Spleen (tissue), 11 donors: ENCODE measurements around the gene AHDC1. TPM values are rescaled to one million over a fixed set of nuclear protein-coding genes. Genes with fewer than 3 reads are reported as not detected.
A peak's percentile ranks its signal among the peaks of the same experiment; 100 is the strongest.

ENCODE experiments used
- DNase-seq: peaks from one replicate; pipeline ENCODE4 v3.0.0-alpha.2; 2020
- H3K27ac ChIP-seq, 8 donors: fragments of 200-600 bp; sonication (generic) in 7 of 8; 1 replicate in 4 of 8; 2 replicates in 4 of 8; pipeline versions ENCODE4 v1.5.0 to v1.8.0; 2016 to 2021; ENCODE audit warnings: inconsistent platforms in 4 of 8, mild to moderate bottlenecking in 4 of 8, moderate library complexity in 1 of 8
- H3K27me3 ChIP-seq, 7 donors: fragments of 200-600 bp; sonication (generic) in 6 of 7; replicated peaks in 1 of 7; 1 replicate in 4 of 7; 2 replicates in 3 of 7; pipeline versions ENCODE4 v1.5.0 to v1.8.0; 2016 to 2021; ENCODE audit warnings: inconsistent platforms in 3 of 7, mild to moderate bottlenecking in 1 of 7
- H3K36me3 ChIP-seq, 6 donors: fragments of 200-600 bp; sonication (generic) in 5 of 6; 1 replicate in 4 of 6; 2 replicates in 2 of 6; pipeline versions ENCODE4 v1.5.0 to v1.8.0; 2016 to 2021; ENCODE audit warnings: inconsistent platforms in 2 of 6
- H3K4me1 ChIP-seq, 6 donors: fragments of 200-600 bp; sonication (generic) in 5 of 6; 1 replicate in 3 of 6; 2 replicates in 3 of 6; pipeline versions ENCODE4 v1.5.0 to v1.8.0; 2016 to 2021; ENCODE audit warnings: inconsistent platforms in 3 of 6
- H3K4me3 ChIP-seq, 8 donors: fragments of 200-600 bp; sonication (generic) in 7 of 8; 1 replicate in 4 of 8; 2 replicates in 4 of 8; pipeline versions ENCODE4 v1.5.0 to v1.8.0; 2016 to 2021; ENCODE audit warnings: inconsistent platforms in 4 of 8, mild to moderate bottlenecking in 4 of 8, moderate library complexity in 2 of 8
- H3K9me3 ChIP-seq, 8 donors: fragments of 200-600 bp; sonication (generic) in 7 of 8; 1 replicate in 4 of 8; 2 replicates in 4 of 8; pipeline versions ENCODE4 v1.5.0 to v1.8.0; 2016 to 2021; ENCODE audit warnings: inconsistent platforms in 4 of 8
- POLR2A ChIP-seq, 3 donors: fragments of 450-650 bp; IDR thresholded peaks; one replicate each; pipeline ENCODE4 v1.5.1; 2017; ENCODE audit warnings: antibody characterized with exemption in 3 of 3, mild to moderate bottlenecking in 1 of 3
- POLR2AphosphoS5 ChIP-seq, 3 donors: sonication (generic); formaldehyde crosslinking; IDR thresholded peaks; one replicate each; pipeline ENCODE4 v1.5.1; 2017; ENCODE audit warnings: antibody characterized with exemption in 3 of 3
- WGBS, 5 donors: extraction: QIAGEN DNeasy Blood & Tissue Kit in 3 of 5; methylation state at CpG; one replicate each; pipeline versions ENCODE4 v1.1.5 to v1.1.7; 2013 to 2018; 5-methylcytosine and 5-hydroxymethylcytosine counted together
- intact Hi-C: fragments of 100-400 bp; cut with DNase I; formaldehyde crosslinking; loops from one replicate; pipeline ENCODE4 v1.15.0; 2023; ENCODE audit warnings: low total_unique reads
- polyA plus RNA-seq, 3 donors: library from polyadenylated mRNA; stranded (reverse); fragments of 200-250 nt; gene quantifications; one replicate each; pipeline ENCODE4 v1.2.1, GENCODE V29; 2013
- total RNA-seq, 7 donors: library from RNA; depleted of rRNA in 3 of 7; stranded (reverse); fragments of >200 nt in 3 of 7; fragmentation: NEBNext Ultra II Directional in 4 of 7; extraction: Animal tissue kit (Norgen Biotek cat#: 25700) in 4 of 7; gene quantifications; one replicate each; pipeline versions ENCODE4 v1.1.0 to v1.2.1, GENCODE V29; 2016 to 2021
- TF ChIP-seq, protein P1 (sequence below), 11 experiments: fragments of 200-600 bp in 7 of 11; fragments of 450-650 bp in 4 of 11; sonication (generic) in 4 of 11; IDR thresholded peaks in 8 of 11; conservative IDR thresholded peaks in 3 of 11; 1 replicate in 7 of 11; 2 replicates in 4 of 11; pipeline versions ENCODE4 v1.4.0 to v1.8.0; 2016 to 2021; ENCODE audit warnings: antibody characterized with exemption in 11 of 11, inconsistent platforms in 4 of 11, mild to moderate bottlenecking in 1 of 11
- donor health status: healthy with polysubstance abuse.
- donor health status: DM: no; HTN: no; CAD: no; lungs with moderate emphysema.
- donor health status: DM: no; HTN: no; CAD: no.
- donor health status: Bipolar disorder and iron deficiency.
- donor health status: healthy.
- donor health status: DM: no; HTN: no; CAD: no.
- donor health status: DM: yes; HTN: yes; CAD: no.

The AHDC1 gene
- total and polyA plus RNA-seq, 10 donors: 3.2 to 104 (median 42.7) TPM

GRCh38 chr1:27521336-27521831 is 82.6 kb downstream of the AHDC1 start:
- TF ChIP-seq POLR2A (IDR thresholded peaks at IDR 0.05) (no peak), POLR2AphosphoS5 (IDR thresholded peaks at IDR 0.05) (peak in 2 of 3 donors; percentile 42 to 67)
- TF ChIP-seq, protein P1, sequence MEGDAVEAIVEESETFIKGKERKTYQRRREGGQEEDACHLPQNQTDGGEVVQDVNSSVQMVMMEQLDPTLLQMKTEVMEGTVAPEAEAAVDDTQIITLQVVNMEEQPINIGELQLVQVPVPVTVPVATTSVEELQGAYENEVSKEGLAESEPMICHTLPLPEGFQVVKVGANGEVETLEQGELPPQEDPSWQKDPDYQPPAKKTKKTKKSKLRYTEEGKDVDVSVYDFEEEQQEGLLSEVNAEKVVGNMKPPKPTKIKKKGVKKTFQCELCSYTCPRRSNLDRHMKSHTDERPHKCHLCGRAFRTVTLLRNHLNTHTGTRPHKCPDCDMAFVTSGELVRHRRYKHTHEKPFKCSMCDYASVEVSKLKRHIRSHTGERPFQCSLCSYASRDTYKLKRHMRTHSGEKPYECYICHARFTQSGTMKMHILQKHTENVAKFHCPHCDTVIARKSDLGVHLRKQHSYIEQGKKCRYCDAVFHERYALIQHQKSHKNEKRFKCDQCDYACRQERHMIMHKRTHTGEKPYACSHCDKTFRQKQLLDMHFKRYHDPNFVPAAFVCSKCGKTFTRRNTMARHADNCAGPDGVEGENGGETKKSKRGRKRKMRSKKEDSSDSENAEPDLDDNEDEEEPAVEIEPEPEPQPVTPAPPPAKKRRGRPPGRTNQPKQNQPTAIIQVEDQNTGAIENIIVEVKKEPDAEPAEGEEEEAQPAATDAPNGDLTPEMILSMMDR (IDR thresholded peaks at IDR 0.05 in 8 of 11, conservative IDR thresholded peaks at IDR 0.05 in 3 of 11): no peak
- WGBS, 5 donors: 3 to 15% (median 9%) methylated on average over 5 to 20 of the region's 20 CpGs
- peak; percentile 81 for DNase-seq
- Histone ChIP-seq H3K27me3 (peaks cover 0 to 4% (median 0%) of the 10 kb centered on the region in 7 donors), H3K4me3 (peak overlapping the region in 4 of 8 donors; percentile 10 to 56 (median 18)), H3K9me3 (no peaks in the 10 kb centered on the region), H3K36me3 (no peaks in the 10 kb centered on the region), H3K4me1 (peaks cover 44 to 100% (median 82%) of the 10 kb centered on the region in 6 donors), H3K27ac (peak overlapping the region in 7 of 8 donors; percentile 10 to 85 (median 65))
- intact Hi-C loops: no loop called here

DNA sequence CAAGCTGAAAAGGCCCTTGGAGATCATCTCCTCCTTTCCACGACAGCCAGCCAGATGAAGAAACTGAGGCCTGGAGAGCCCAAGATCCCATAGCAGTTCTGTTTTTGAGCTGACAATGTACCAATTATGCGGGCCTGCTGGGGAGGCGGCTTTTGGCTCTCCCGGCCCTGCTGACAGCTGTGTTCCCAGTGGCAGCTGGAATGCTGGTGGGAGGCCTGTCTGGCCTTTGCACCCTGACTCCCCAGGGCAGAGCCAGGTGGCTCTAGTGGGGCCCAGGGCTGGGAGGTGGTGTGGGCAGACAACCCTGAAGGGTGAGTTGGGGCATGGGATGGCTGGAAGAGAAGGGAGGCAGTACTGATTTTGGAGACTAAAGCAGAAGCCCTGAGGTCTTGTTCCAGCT is 83.3 kb downstream of the AHDC1 start:
- H3K4me1 ChIP-seq: peaks cover 37 to 94% (median 75%) of the 10 kb centered on the region in 6 donors
- intact Hi-C loops: no loop called here
- H3K4me3 ChIP-seq: no peak overlapping the region
- no peak for DNase-seq
- H3K36me3 ChIP-seq: no peaks in the 10 kb centered on the region
- no peaks in the 10 kb centered on the region for H3K9me3 ChIP-seq
- TF ChIP-seq POLR2AphosphoS5 (IDR thresholded peaks at IDR 0.05): no peak
- TF ChIP-seq, protein P1 (IDR thresholded peaks at IDR 0.05 in 8 of 11, conservative IDR thresholded peaks at IDR 0.05 in 3 of 11): no peak
- no peak for TF ChIP-seq POLR2A (IDR thresholded peaks at IDR 0.05)
- H3K27ac ChIP-seq: peak overlapping the region in 6 of 8 donors; percentile 8 to 69 (median 56)
- WGBS, 5 donors: 60 to 85% (median 77%) methylated on average over 1 to 4 of the region's 4 CpGs
- H3K27me3 ChIP-seq: peaks cover 0 to 4% (median 0%) of the 10 kb centered on the region in 7 donors

DNA sequence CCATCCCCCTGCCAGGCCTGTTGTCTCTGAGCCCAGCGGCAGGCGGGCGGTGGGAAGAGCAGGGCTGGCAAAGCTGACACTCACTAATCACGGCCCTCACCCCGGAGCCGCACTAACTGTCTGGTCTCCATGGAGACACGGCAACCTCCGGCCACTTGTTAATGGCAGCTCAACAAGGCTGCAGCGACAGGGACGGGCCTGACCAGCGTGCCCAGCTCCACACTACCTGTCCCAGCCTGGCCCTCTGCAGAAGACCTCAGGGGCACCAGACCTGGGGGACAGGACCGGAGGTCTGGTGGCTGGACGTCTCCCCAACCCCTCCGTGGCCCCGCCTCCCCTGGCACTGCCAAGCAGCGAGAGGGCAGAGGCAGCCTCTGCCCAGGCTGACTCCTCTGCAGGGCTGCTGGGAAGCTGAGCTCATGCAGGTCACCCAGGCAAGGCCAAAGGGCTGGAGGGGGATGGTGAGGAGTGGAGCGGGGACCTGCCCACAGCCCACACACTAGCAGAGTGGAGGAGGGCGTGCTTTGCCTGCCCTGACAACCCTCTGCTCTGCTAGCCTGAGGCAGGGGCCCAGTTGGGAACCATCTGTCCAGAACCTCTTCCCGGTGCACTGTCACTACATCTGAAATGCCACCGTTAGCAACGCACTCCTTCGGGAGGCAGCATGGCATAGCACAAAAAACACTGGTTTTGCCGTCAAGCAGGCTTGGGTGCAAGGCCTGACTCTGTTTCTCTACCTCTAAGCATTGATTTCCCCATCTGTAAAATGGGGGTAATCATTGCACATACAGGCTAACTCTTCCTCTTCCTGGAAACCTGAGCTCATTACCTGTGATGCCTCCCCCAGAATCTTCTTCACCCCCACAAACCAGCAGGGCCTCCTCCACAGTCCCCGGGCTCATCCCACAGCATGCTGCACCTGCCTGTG is 84.3 kb downstream of the AHDC1 start:
- Histone ChIP-seq H3K4me1 (peaks cover 27 to 86% (median 65%) of the 10 kb centered on the region in 6 donors), H3K4me3 (peak overlapping the region in 1 of 8 donors; percentile 14)
- WGBS, 5 donors: 65 to 79% (median 69%) methylated on average over 18 to 24 of the region's 24 CpGs

More for the DNA sequence above, 84.3 kb downstream of the AHDC1 start:
- peak; percentile 85 for DNase-seq
- no peaks in the 10 kb centered on the region for H3K36me3 ChIP-seq
- H3K27me3 ChIP-seq: peaks cover 0 to 4% (median 0%) of the 10 kb centered on the region in 7 donors
- no peaks in the 10 kb centered on the region for H3K9me3 ChIP-seq
- intact Hi-C loops: no loop called here
- peak overlapping the region; percentile 40 to 68 (median 53) for H3K27ac ChIP-seq
- no peak for TF ChIP-seq POLR2A (IDR thresholded peaks at IDR 0.05)
- peak; percentile 43 to 84 (median 74) for TF ChIP-seq POLR2AphosphoS5 (IDR thresholded peaks at IDR 0.05)
- TF ChIP-seq, protein P1 (IDR thresholded peaks at IDR 0.05 in 8 of 11, conservative IDR thresholded peaks at IDR 0.05 in 3 of 11): no peak
